ENCODE measurements around the gene FDXACB1. TPM values are rescaled to one million over a fixed set of nuclear protein-coding genes. Genes with fewer than 3 reads are reported as not detected.
"Not testable (repeated sequence)": the region's sequence is repeated elsewhere in the genome, so short reads cannot be mapped to it uniquely, and the experiment has no call there.

FDXACB1 gene
- total RNA-seq, 2 experiments from 2014 or later: 5.9 to 6.0 TPM

- DNase-seq (no peak), ATAC-seq (no peak)
- CTCF ChIA-PET: interaction anchor here (1.3 kb wide), 1 partner anchor 20 kb away, joined by 4 read pairs; no protein-coding TSS in a partner anchor
- peaks cover 13% of the 10 kb centered on the region for H3K27me3 Mint-ChIP-seq
- intact Hi-C loops (cut with DNase I, micrococcal nuclease): no loop called here
- no peaks in the 10 kb centered on the region for H3K4me1 Mint-ChIP-seq
- H3K27ac Mint-ChIP-seq: no peak overlapping the region
- H3K36me3 Mint-ChIP-seq (ENCODE audit: low read depth): peaks cover 2% of the 10 kb centered on the region
- POLR2A ChIA-PET: no interaction called here
- H3K4me3 Mint-ChIP-seq: no peak overlapping the region
- H3K9me3 Mint-ChIP-seq (ENCODE audit: low read depth): peaks cover 4% of the 10 kb centered on the region
Observed at GRCh38 chr11:111906680-111907079, 27.7 kb upstream of the FDXACB1 start.

- Mint-ChIP-seq H3K36me3 (ENCODE audit: low read depth) (peaks cover 2% of the 10 kb centered on the region), H3K27ac (no peak overlapping the region), H3K9me3 (ENCODE audit: low read depth) (peaks cover 4% of the 10 kb centered on the region), H3K4me3 (no peak overlapping the region), H3K4me1 (no peaks in the 10 kb centered on the region), H3K27me3 (peaks cover 3% of the 10 kb centered on the region)
- DNase-seq (no peak), ATAC-seq (no peak)
- ChIA-PET POLR2A (no interaction called here), CTCF (interaction anchor here (0.5 to 1.3 kb wide), 2 partner anchors 9 to 21 kb away, joined by 3 to 4 read pairs; no protein-coding TSS in a partner anchor)
- intact Hi-C loops (cut with DNase I, micrococcal nuclease): no loop called here
Observed at GRCh38 chr11:111905411-111905810, 26.4 kb upstream of the FDXACB1 start.

- H3K27me3 Mint-ChIP-seq: no peaks in the 10 kb centered on the region
- H3K27ac Mint-ChIP-seq: no peak overlapping the region
- peaks cover under 1% of the 10 kb centered on the region for H3K4me1 Mint-ChIP-seq
- DNase-seq (no peak), ATAC-seq (no peak)
- H3K4me3 Mint-ChIP-seq: no peak overlapping the region
- intact Hi-C loops (cut with DNase I, micrococcal nuclease): no loop called here
- H3K36me3 Mint-ChIP-seq (ENCODE audit: low read depth): peaks cover 2% of the 10 kb centered on the region
- no peaks in the 10 kb centered on the region for H3K9me3 Mint-ChIP-seq (ENCODE audit: low read depth)
- ChIA-PET CTCF (interaction anchor here (0.6 to 1.9 kb wide), 3 partner anchors 17 to 60 kb away, joined by 3 to 8 read pairs (median 3); no protein-coding TSS in a partner anchor), POLR2A (no interaction called here)
Observed at GRCh38 chr11:111886844-111887243, 7.9 kb upstream of the FDXACB1 start.

GRCh38 chr11:111886032-111886431 lies 7.1 kb upstream of the FDXACB1 start:
- ChIA-PET POLR2A (no interaction called here), CTCF (interaction anchor here (1.3 to 1.9 kb wide), 2 partner anchors 16 to 46 kb away, joined by 3 to 8 read pairs; no protein-coding TSS in a partner anchor)
- Mint-ChIP-seq H3K36me3 (ENCODE audit: low read depth) (peaks cover 2% of the 10 kb centered on the region), H3K27ac (no peak overlapping the region), H3K4me3 (no peak overlapping the region), H3K4me1 (peaks cover 9% of the 10 kb centered on the region), H3K9me3 (ENCODE audit: low read depth) (no peaks in the 10 kb centered on the region), H3K27me3 (no peaks in the 10 kb centered on the region)
- DNase-seq (no peak), ATAC-seq (no peak)
- intact Hi-C loops (cut with DNase I, micrococcal nuclease): no loop called here

- peaks cover 17% of the 10 kb centered on the region for H3K4me1 Mint-ChIP-seq
- intact Hi-C loops (cut with DNase I, micrococcal nuclease); H3K27me3 Mint-ChIP-seq; ATAC-seq; POLR2A ChIA-PET; H3K9me3 Mint-ChIP-seq (ENCODE audit: low read depth); H3K36me3 Mint-ChIP-seq (ENCODE audit: low read depth); H3K27ac Mint-ChIP-seq; DNase-seq; H3K4me3 Mint-ChIP-seq: not testable (repeated sequence)
- CTCF ChIA-PET: interaction anchor here (0.6 to 1.9 kb wide), 5 partner anchors 13 to 1443 kb away, joined by 3 to 8 read pairs (median 3); no protein-coding TSS in a partner anchor
Observed at GRCh38 chr11:111885053-111885452, 6.1 kb upstream of the FDXACB1 start.

- intact Hi-C loops (cut with DNase I, micrococcal nuclease): no loop called here
- Mint-ChIP-seq H3K27ac (no peak overlapping the region), H3K4me3 (no peak overlapping the region), H3K4me1 (peaks cover 22% of the 10 kb centered on the region), H3K9me3 (ENCODE audit: low read depth) (no peaks in the 10 kb centered on the region), H3K36me3 (ENCODE audit: low read depth) (peaks cover 2% of the 10 kb centered on the region), H3K27me3 (no peaks in the 10 kb centered on the region)
- CTCF ChIA-PET: interaction anchor here (0.7 to 2.0 kb wide), 6 partner anchors 11 to 205 kb away, joined by 3 to 10 read pairs (median 4); partner anchors contain the start of gene ALG9
- POLR2A ChIA-PET: interaction anchor here (0.5 kb wide), 1 partner anchor 130 kb away, joined by 3 read pairs; no protein-coding TSS in a partner anchor
- DNase-seq: no peak
- ATAC-seq: no peak
Observed at GRCh38 chr11:111882202-111882601, 3.2 kb upstream of the FDXACB1 start.

GRCh38 chr11:111879637-111879960 lies 634 bp upstream of the FDXACB1 start:
- intact Hi-C loops (cut with DNase I, micrococcal nuclease): loop anchor here (1.0 to 10.0 kb wide), 15 partner anchors 8 to 401 kb away; partner anchors contain the start of genes ALG9 (in 2 of the 2), BCO2 (in 2 of the 2), DLAT (in 2 of the 2) and SDHD (in 2 of the 2)

GRCh38 chr11:111878385-111878848 lies 548 bp downstream of the FDXACB1 start:
- intact Hi-C loops (cut with DNase I, micrococcal nuclease): loop anchor here (2.0 to 10.0 kb wide), 4 partner anchors 104 to 296 kb away; partner anchors contain the start of genes BCO2 (in 1 of the 2), DLAT (in 1 of the 2) and PPP2R1B (in 1 of the 2)
- Mint-ChIP-seq H3K36me3 (ENCODE audit: low read depth) (peaks cover 8% of the 10 kb centered on the region), H3K4me3 (peak overlapping the region; percentile 78), H3K9me3 (ENCODE audit: low read depth) (no peaks in the 10 kb centered on the region), H3K27me3 (no peaks in the 10 kb centered on the region), H3K4me1 (peaks cover 26% of the 10 kb centered on the region), H3K27ac (peak overlapping the region; percentile 96)
- ATAC-seq (no peak), DNase-seq (no peak)
- ChIA-PET CTCF (interaction anchor here (0.6 to 1.6 kb wide), 5 partner anchors 48 to 349 kb away, joined by 3 to 6 read pairs (median 5); no protein-coding TSS in a partner anchor), POLR2A (no interaction called here)

More at GRCh38 chr11:111879637-111879960, 634 bp upstream of the FDXACB1 start:
- peak overlapping the region; percentile 78 for H3K4me3 Mint-ChIP-seq
- ATAC-seq: peak; percentile 1
- POLR2A ChIA-PET: interaction anchor here (1.2 kb wide), 1 partner anchor 8 kb away, joined by 3 read pairs; the partner anchor contains the start of gene ALG9
- peaks cover 26% of the 10 kb centered on the region for H3K4me1 Mint-ChIP-seq
- peak overlapping the region; percentile 96 for H3K27ac Mint-ChIP-seq
- no peaks in the 10 kb centered on the region for H3K9me3 Mint-ChIP-seq (ENCODE audit: low read depth)
- peaks cover 8% of the 10 kb centered on the region for H3K36me3 Mint-ChIP-seq (ENCODE audit: low read depth)
- H3K27me3 Mint-ChIP-seq: no peaks in the 10 kb centered on the region
- CTCF ChIA-PET: interaction anchor here (0.9 to 1.5 kb wide), 4 partner anchors 8 to 103 kb away, joined by 4 to 7 read pairs (median 6); partner anchors contain the start of gene ALG9
- no peak for DNase-seq

GRCh38 chr11:111871693-111872161 lies 7.2 kb downstream of the FDXACB1 start:
- POLR2A ChIA-PET: interaction anchor here (0.6 to 1.5 kb wide), 3 partner anchors 8 to 1519 kb away, joined by 3 to 8 read pairs (median 3); no protein-coding TSS in a partner anchor
- Mint-ChIP-seq H3K27ac (peak overlapping the region; percentile 76), H3K4me1 (peaks cover 24% of the 10 kb centered on the region), H3K36me3 (ENCODE audit: low read depth) (peaks cover 25% of the 10 kb centered on the region), H3K9me3 (ENCODE audit: low read depth) (no peaks in the 10 kb centered on the region), H3K27me3 (no peaks in the 10 kb centered on the region), H3K4me3 (peak overlapping the region; percentile 95)
- CTCF ChIA-PET: interaction anchor here (0.7 to 3.4 kb wide), 23 partner anchors 9 to 409 kb away, joined by 3 to 19 read pairs (median 5); partner anchors contain the start of genes SDHD and TIMM8B
- DNase-seq (no peak), ATAC-seq (no peak)
- intact Hi-C loops (cut with DNase I, micrococcal nuclease): loop anchor here (1.0 to 10.0 kb wide), 12 partner anchors 8 to 1441 kb away; partner anchors contain the start of genes CFAP68 (in 2 of the 2), DLAT (in 2 of the 2), FDXACB1 (in 2 of the 2) and NKAPD1 (in 2 of the 2)

GRCh38 chr11:111870886-111871692 lies 7.9 kb downstream of the FDXACB1 start, which contains the start of gene ALG9:
TSS of gene ALG9 (minus strand) at chr11:111871581. CDS start at chr11:111871482, 99 bp downstream.
- Mint-ChIP-seq H3K9me3 (ENCODE audit: low read depth) (no peaks in the 10 kb centered on the region), H3K27me3 (no peaks in the 10 kb centered on the region), H3K4me3 (peak within 1 kb of the TSS; percentile 95), H3K27ac (peak within 1 kb of the TSS; percentile 90), H3K4me1 (peaks cover 26% of the 10 kb centered on the region), H3K36me3 (ENCODE audit: low read depth) (peaks cover 29% of the 10 kb centered on the region)
- ChIA-PET CTCF (interaction anchor here (0.6 to 3.4 kb wide), 32 partner anchors 9 to 959 kb away, joined by 3 to 19 read pairs (median 4); partner anchors contain the start of genes PPP2R1B, SDHD and TIMM8B), POLR2A (interaction anchor here (0.6 to 1.5 kb wide), 4 partner anchors 9 to 1518 kb away, joined by 3 to 8 read pairs (median 3); no protein-coding TSS in a partner anchor)
- intact Hi-C loops (cut with DNase I, micrococcal nuclease): loop anchor here (1.0 to 10.0 kb wide), 12 partner anchors 8 to 1441 kb away; partner anchors contain the start of genes CFAP68 (in 2 of the 2), DLAT (in 2 of the 2), FDXACB1 (in 2 of the 2) and NKAPD1 (in 2 of the 2)
- DNase-seq (peak; percentile 94), ATAC-seq (peak; percentile 87)
